H1 (cell line): Measurements from ENCODE around the gene ABHD13.

Source experiments
- EZH2 ChIP-seq: fragments of 200-600 bp; sonication (generic); IDR thresholded peaks from 2 replicates; pipeline ENCODE4 v1.7.1; 2012; ENCODE audit warnings: low read depth, mild to moderate bottlenecking, moderate library complexity, low read length, inconsistent platforms; ENCODE audit not compliant: severe bottlenecking
- NRF1 ChIP-seq: IDR thresholded peaks from 2 replicates; pipeline ENCODE4 v1.6.1; 2011; ENCODE audit warnings: mild to moderate bottlenecking, low read depth, low read length, improper control_type of control experiment
- POLR2A ChIP-seq, 2 experiments: IDR thresholded peaks; 1 replicate in 1 of 2; 2 replicates in 1 of 2; pipeline ENCODE4 v1.6.1; 2011; ENCODE audit warnings: low read depth in 2 of 2, low read length in 2 of 2, mild to moderate bottlenecking in 2 of 2; ENCODE audit errors: control extremely low read depth in 1 of 2
- POLR2AphosphoS5 ChIP-seq: IDR thresholded peaks from 2 replicates; pipeline ENCODE4 v1.6.1; 2011; ENCODE audit warnings: low read depth, low read length
- SUZ12 ChIP-seq: fragments of 200-600 bp; sonication (generic); IDR thresholded peaks from 2 replicates; pipeline ENCODE4 v1.6.1; 2012; ENCODE audit warnings: mild to moderate bottlenecking, inconsistent platforms, low read length, moderate library complexity, mixed read lengths
- TAF1 ChIP-seq: IDR thresholded peaks from 2 replicates; pipeline ENCODE4 v1.6.1; 2011; ENCODE audit warnings: mild to moderate bottlenecking, low read depth, low read length

GRCh38 chr13:108267347-108267746 lies 49.2 kb downstream of the ABHD13 start:
- TF ChIP-seq SUZ12 (no peak), TAF1 (no peak), EZH2 (no peak), POLR2AphosphoS5 (no peak), NRF1 (no peak), POLR2A (IDR thresholded peaks at IDR 0.05; ENCODE audit: control extremely low read depth in 1 of 2, low read depth in 2 of 2, low read length in 2 of 2) (no peak)
